SU-DHL-6 (cell line): ENCODE results near the gene PRKN.

Experiments used
- EZH2phosphoT487 ChIP-seq: fragments of 200-600 bp; sonication (generic), shearing (Covaris generic); conservative IDR thresholded peaks from 2 replicates; pipeline ENCODE4 v1.6.1; 2018; ENCODE audit warnings: mild to moderate bottlenecking, antibody characterized with exemption, low read length, moderate library complexity, mixed read lengths
- TF ChIP-seq, protein P1 (sequence below): fragments of 200-600 bp; sonication (generic); IDR thresholded peaks from one replicate; pipeline ENCODE4 v1.5.1; 2017; ENCODE audit warnings: antibody characterized with exemption, mild to moderate bottlenecking, low read length, moderate library complexity; ENCODE audit not compliant: insufficient read depth, poor library complexity, severe bottlenecking

DNA sequence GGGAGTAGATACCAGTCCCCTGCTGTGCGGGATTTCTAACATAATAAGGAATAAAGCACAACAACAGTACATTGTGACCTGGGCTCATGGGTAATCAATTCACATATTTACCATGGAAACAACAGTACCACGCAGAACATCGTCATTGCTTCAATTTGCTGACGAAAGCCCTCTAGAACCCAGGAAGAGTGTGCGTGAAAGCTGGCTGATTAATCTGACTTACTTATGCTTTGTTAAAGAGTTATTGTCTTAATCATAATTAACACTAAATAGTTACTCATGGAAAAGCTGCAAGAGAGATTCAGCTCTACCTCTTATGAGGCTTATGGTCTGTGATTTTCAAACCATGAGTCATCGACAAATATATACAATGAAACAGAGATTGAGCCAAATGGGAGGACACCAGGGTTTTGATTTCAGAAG is 809.4 kb downstream of the PRKN start:
- TF ChIP-seq, protein P1, sequence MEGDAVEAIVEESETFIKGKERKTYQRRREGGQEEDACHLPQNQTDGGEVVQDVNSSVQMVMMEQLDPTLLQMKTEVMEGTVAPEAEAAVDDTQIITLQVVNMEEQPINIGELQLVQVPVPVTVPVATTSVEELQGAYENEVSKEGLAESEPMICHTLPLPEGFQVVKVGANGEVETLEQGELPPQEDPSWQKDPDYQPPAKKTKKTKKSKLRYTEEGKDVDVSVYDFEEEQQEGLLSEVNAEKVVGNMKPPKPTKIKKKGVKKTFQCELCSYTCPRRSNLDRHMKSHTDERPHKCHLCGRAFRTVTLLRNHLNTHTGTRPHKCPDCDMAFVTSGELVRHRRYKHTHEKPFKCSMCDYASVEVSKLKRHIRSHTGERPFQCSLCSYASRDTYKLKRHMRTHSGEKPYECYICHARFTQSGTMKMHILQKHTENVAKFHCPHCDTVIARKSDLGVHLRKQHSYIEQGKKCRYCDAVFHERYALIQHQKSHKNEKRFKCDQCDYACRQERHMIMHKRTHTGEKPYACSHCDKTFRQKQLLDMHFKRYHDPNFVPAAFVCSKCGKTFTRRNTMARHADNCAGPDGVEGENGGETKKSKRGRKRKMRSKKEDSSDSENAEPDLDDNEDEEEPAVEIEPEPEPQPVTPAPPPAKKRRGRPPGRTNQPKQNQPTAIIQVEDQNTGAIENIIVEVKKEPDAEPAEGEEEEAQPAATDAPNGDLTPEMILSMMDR, result no peak
- no peak for TF ChIP-seq EZH2phosphoT487
